GM21447 (cell line): ENCODE results near the gene SH3BP4.

Experiments
- ATAC-seq: cut with Tn5 transposase; IDR thresholded peaks from one replicate; pipeline ENCODE4 v1.9.1; 2021; ENCODE audit not compliant: unreplicated experiment

SH3BP4 gene

GRCh38 chr2:234964631-234965461 is 13.0 kb downstream of the SH3BP4 start:
- no peak for ATAC-seq

- no peak for ATAC-seq
Measured at GRCh38 chr2:234966340-234966739, 14.5 kb downstream of the SH3BP4 start.

DNA sequence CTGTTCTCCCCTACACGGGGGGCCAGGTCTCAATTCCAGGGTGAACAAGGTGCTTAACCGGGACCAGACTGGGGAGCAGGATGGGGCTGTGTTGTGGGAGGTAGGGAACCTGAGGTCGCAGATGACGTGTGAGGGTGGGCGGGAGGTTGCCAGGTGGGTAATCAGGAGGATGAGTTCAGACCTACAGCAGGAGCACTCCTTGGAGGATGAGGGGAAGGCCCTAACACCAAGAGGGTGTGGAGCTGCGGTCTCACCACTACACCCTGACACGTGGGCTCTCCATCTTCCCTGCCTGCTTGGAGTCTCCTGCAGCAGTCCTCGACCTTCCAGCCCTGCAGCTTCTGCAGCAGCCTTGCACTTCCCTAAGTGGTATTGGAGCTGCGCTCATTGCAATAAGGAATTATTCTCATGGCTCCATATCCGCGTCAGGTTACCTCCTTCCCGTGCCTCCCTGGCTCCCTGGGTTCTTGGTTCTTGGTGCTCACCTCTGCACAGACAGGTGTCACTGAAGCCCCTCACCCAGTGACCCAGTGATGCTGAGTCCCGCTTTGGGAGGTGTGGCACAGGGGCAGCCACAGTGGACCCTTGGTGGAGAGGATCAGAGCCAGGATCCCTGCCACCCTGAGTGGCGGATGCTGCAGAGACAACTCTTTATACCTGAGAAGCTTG is 15.5 kb downstream of the SH3BP4 start:
- no peak for ATAC-seq

- ATAC-seq, result no peak
Measured at GRCh38 chr2:234967870-234968208, 16.0 kb downstream of the SH3BP4 start.

DNA sequence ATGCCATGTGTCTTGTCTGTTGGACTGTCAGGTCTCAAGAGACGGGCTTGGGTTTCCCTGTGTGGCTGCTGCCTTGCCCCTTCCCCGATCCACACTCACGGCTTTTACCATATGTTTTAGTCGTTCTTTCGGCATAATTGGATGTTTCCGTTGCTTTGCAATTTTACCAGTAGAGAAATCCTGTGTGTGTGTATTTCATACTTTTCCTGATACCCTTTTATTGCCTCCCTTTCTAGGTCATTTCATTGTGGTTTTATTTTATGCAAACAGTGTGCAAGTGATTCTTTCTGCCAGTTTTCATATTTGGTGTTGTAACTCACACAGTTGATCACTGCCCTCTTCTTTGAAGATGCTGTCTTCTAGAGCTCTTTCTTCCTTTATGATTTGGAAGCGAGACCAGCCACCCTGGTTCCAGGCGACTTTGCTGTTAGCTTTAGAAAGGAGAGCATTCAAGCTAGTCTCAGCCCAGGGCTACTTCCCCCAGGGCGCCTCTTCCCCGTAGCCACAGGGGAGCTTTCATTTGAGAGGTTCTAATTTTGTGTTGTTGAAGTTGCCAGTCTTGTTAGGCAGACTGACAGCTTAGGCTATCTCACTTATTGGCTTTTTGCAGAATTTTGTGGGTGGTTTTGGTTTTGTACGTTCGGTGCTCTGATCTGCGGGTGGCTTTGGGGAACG is 17.0 kb downstream of the SH3BP4 start:
- ATAC-seq, result no peak

DNA sequence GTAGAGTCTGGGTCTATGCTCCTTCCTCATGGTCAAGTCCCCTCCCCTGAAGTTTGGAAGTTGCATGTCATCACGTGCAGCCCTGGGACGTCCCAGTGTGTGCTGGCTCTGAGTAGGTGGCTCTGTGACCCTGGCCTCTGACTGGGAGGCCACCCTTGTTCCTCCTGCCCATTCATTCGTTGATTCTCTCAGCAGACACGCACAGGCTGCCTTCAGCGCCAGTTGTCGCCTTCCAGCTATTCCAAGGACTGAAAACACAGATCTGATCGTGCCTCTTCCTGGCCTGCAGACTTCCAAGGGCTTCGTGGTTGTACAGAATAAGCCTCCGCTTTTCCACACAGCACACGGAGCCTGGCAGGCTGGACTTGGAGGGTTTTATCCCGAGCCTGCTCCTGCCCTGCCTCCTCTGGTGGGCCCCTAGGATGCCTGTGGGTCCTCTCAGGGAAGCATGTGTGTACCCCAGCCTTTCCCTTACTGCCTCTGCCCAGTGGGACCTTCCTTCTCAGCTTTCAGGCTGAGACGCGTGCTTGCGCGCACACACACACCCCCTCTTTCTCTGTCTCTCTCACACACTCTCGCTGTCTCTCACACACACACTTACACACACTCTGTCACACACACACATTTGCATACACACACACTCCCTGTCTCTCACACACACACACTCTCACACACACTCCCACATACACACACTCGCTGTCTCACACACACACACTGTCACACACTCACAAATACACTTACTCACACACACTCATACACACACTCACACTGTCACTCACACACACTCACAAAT is 17.7 kb downstream of the SH3BP4 start:
- no peak for ATAC-seq

DNA sequence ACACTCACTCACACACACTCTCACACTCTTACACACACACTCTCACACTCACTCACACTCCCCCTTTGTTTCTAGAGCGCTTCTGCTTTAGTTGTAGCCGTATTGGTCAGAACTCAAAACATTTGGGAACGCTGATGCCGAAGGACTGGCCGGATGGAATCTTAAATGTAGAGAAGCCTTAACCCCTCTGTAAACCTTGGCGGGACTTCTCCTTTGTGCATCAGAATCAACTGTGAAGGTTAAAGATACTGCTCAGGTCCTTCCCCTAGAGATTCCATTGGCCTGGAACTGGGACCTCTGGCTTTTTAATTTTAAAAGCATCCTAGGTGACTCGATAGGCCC is 18.3 kb downstream of the SH3BP4 start:
- ATAC-seq, result no peak

DNA sequence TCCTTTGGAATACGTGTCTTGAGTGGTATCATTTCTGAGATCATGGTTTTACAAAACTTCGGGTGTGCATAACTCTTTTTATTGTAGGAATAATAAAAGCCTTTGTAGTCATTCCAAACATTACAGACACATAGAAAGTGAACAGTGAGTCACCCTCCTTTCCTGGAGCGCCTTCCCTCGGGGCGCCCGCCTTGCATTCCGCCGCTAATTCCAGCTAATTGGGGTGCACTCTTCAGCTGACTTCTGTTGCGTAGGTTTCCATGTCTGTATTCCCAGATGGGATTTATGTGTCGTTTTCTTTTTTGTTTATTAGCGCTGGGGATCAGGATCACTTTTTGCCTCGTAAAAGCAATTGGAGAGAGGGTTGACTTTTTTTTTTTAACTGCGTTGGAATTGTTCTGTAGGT is 18.7 kb downstream of the SH3BP4 start:
- ATAC-seq, result no peak

DNA sequence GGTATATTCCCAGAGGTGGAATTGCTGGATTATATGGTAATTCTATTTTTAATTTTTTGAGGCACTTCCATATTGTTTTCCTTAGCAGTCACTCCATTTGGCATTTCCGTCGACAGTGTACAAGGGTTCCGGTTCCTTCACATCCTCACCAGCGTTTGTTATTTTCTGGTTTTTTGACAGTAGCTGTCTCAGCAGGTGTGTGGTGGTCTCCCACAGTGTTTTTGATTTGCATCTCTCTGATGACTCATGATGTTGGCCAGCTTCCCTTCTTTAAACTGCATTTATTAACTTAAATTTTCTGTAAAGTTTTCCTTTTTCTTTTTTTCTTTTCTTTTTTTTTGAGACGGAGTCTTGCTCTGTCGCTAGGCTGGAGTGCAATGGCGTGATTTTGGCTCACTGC is 19.7 kb downstream of the SH3BP4 start:
- ATAC-seq, result no peak

- ATAC-seq, result no peak
Measured at GRCh38 chr2:234973008-234973407, 21.2 kb downstream of the SH3BP4 start.

DNA sequence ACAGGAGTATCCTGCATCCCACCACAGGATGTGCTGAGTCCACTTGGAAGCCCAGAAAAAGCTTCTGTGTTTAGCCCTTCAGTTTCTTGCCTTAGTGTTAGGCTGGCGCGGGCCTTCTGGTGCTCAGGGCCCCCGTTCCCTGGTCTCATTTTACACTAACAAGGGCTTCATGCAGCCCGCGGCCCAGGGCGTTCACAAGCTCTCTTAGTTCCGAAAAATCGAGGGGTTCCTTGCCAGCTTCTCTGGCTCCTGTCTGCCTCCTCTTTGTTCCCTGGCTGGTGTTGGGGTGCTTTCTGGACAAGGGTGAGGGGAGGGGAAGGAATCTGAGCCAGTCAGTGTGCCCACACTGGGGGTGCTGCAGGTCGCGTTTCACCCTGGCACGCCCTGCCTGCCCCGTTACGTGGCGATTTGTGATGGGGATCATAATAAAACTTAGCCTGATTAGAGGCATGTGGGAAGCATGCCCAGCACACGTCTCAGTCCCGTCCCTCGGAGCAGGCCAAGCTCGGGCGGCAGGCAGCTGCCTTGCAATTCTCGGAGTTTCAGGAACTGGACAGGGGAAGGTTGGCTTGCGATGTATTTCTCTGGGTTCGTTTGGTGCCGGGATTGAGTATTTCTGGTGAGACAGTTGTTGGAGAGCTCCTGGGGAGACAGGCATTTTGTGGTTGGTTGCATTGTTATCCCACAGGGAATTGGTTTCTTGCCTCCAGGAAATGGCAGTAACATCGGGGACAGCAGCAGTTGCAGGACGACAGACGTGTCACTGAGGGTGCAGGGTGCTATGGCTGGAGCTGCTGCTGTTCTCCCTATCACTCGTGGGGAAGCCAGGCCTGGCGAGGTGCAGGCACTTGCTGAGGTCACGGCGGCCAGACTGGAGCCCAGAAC is 22.9 kb downstream of the SH3BP4 start:
- ATAC-seq, result no peak

GRCh38 chr2:234975611-234976010 is 23.8 kb downstream of the SH3BP4 start:
- ATAC-seq, result no peak

DNA sequence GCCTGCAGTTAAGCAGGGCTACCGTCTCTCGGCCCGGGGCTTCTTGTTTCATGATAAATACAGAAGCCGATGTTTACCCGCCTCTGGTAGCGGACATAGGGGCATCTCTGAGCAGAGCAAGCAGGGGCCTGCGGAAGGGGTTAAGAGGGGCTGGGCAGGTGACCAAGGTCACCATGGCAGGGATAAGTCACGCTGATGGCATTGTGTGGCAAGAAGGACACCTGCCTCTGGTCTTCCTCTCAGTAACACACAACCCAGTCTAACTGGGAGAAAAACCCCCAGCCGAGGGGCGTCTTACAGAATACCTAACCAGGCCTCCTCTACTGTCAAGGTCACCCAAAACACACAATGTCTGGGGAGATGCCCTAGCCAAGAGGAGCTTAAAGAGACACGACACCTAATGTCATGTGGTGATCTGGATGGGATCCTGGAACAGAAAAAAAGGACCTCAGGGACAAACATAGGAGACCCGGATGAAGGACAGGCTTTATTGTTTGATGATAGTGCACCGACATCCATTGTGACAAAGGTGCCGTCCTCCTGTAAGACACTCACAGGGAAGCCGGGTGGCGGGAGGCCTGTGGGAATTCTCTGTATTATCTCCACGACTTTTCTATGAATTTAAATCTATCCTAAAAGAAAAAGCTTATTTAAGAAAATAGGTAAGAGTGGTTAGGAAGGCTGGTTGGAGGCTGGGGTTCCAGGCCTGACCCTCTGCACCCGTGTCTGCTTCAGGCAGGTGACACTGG is 24.8 kb downstream of the SH3BP4 start:
- no peak for ATAC-seq

DNA sequence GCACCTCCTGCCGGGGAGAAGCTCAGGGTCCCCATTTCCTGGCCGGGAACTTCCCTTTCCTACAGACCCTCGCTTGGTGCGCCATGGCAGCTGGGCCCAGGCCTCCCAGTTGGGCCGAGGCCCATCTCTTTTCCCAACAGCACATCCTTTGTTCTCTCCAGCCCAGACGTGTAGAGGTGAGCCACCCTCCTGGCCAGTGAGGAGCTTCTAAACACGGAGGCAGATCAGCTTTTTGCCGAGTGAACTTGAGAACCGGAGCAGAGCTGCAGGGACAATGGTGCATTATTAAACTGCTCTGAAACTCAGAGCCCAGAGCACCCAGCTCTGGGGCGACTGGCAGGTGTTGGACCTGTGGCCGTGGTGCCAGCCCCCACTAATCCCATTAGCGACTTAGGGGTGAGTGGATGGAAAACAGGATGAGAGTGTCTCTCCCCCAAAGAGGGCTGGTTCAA is 25.4 kb downstream of the SH3BP4 start:
- no peak for ATAC-seq

- ATAC-seq, result no peak
Measured at GRCh38 chr2:234978466-234979203, 26.8 kb downstream of the SH3BP4 start.

- no peak for ATAC-seq
Measured at GRCh38 chr2:234979204-234980167, 27.7 kb downstream of the SH3BP4 start.

DNA sequence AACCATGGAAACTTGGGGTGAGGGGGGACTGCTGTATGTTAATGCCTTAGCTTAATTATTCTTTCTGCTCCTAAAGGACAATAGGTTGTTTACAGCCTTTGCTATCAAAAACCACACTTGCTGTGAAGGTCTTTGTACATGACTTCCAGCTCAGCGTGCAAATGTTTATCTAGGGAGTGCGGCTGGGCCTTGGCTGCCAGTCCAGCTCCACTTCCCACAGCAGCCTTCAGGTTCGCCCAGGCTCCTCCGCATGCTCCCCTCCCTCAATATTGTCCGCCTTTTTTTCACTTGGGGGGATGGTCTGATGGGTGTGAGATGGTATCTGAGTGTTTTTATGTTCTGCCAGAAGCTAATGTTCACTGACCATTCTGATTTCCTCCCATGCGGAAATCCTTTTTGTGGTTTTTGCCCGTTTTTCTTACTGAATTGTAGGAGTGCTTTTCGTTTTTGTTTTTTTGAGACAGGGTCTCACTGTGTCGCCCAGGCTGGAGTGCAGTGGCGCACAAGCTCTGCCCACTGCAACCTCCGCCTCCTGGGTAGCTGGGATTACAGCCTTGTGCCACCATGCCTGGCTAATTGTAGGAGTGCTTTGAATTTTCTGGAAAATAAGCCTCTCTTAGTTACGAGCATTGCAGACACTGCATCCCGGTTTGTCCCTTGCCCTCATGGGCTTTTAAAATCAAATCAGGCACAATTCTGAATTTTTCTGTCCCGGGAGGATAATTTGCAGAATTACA is 28.8 kb downstream of the SH3BP4 start:
- ATAC-seq, result no peak
